Esophagus squamous epithelium (tissue), 5 donors: ENCODE data around the gene SERTAD4. TPM values are rescaled to one million over a fixed set of nuclear protein-coding genes. Genes with fewer than 3 reads are reported as not detected.

Experiments
- DNase-seq: peaks from one replicate; lab custom pipeline; 2025; lab: John Stamatoyannopoulos, UW
- H3K27ac ChIP-seq, 4 donors: fragments of 200-600 bp; sonication (generic); one replicate each; pipeline ENCODE4 v1.5.1; 2016 to 2019; ENCODE audit warnings: mild to moderate bottlenecking in 1 of 4
- H3K27me3 ChIP-seq, 4 donors: fragments of 200-600 bp; sonication (generic); 1 replicate in 3 of 4; 2 replicates in 1 of 4; pipeline versions ENCODE4 v1.5.1 to v1.6.0; 2017 to 2021; ENCODE audit warnings: antibody characterized with exemption in 1 of 4
- H3K36me3 ChIP-seq, 3 donors: fragments of 200-600 bp; sonication (generic); one replicate each; pipeline ENCODE4 v1.5.1; 2016 to 2019
- H3K4me1 ChIP-seq, 3 donors: fragments of 200-600 bp; sonication (generic); one replicate each; pipeline ENCODE4 v1.5.1; 2017 to 2019
- H3K4me3 ChIP-seq, 4 donors: fragments of 200-600 bp; sonication (generic); 1 replicate in 3 of 4; 2 replicates in 1 of 4; pipeline ENCODE4 v1.5.1; 2016 to 2019; ENCODE audit warnings: mild to moderate bottlenecking in 2 of 4, moderate library complexity in 1 of 4
- H3K9me3 ChIP-seq, 3 donors: fragments of 200-600 bp; sonication (generic); one replicate each; pipeline ENCODE4 v1.5.1; 2016 to 2019
- POLR2A ChIP-seq, 4 donors: fragments of 450-650 bp; IDR thresholded peaks; one replicate each; pipeline ENCODE4 v1.6.1; 2017; ENCODE audit warnings: antibody characterized with exemption in 4 of 4, mild to moderate bottlenecking in 4 of 4, moderate library complexity in 3 of 4
- WGBS, 2 donors: methylation state at CpG; one replicate each; pipeline ENCODE4 v1.1.5; 2018; 5-methylcytosine and 5-hydroxymethylcytosine counted together
- intact Hi-C: fragments of 100-400 bp; cut with DNase I; formaldehyde crosslinking; loops from one replicate; pipeline ENCODE4 v1.15.0; 2022
- total RNA-seq, 4 donors: library from RNA; depleted of rRNA; stranded (reverse); fragments of >200 nt; gene quantifications; one replicate each; pipeline ENCODE4 v1.1.0, GENCODE V29; 2016
- TF ChIP-seq, protein P1 (sequence below), 6 experiments: fragments of 450-650 bp in 4 of 6; fragments of 200-600 bp in 2 of 6; sonication (generic) in 2 of 6; IDR thresholded peaks; one replicate each; pipeline ENCODE4 v1.5.1; 2016 to 2019; ENCODE audit warnings: antibody characterized with exemption in 6 of 6, mild to moderate bottlenecking in 4 of 6, moderate library complexity in 4 of 6
- donor health status: DM: yes; HTN: yes; CAD: no.

The SERTAD4 gene
- total RNA-seq, 4 donors from 2014 or later: 6.9 to 16.8 (median 11.5) TPM

DNA sequence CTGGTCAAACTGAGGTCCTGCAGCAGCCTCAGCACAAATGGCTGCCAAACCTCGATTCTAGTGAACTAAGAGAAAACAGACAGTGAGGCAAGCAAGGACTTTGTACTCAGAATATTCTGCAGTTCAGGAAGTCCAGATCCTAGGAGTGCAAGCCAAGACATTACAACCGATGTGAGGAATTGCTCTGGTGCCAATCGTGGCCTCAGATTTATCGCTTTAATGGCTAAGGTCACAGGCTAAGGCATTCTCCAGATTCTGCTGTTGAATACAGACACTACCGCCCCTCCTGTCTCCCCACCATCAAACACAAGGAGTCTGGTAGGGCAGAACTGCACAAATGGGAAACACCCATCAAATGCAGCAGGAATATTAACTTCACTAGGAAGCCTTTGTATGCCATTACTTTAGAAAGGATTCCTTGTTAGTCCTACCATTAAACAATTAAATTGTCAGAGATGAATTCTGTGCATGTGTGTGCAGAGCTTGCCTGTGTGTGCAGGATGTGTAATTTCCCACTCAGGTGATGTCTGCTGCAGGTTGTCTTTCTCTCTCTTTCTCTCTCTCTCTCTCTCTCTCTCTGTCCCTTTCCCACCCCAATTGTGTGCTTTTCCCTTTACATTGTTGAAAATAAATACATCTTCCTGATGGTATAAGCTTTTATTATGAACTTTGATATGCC is 9.2 kb upstream of the SERTAD4 start:
- Histone ChIP-seq H3K27ac (no peak overlapping the region), H3K4me3 (no peak overlapping the region), H3K4me1 (peaks cover 0 to 11% (median 0%) of the 10 kb centered on the region in 3 donors), H3K36me3 (no peaks in the 10 kb centered on the region), H3K27me3 (no peaks in the 10 kb centered on the region), H3K9me3 (no peaks in the 10 kb centered on the region)
- WGBS, 2 donors: 30 to 50% methylated on average over 5 of the region's 5 CpGs
- DNase-seq: no peak
- intact Hi-C loops: no loop called here
- TF ChIP-seq, protein P1, sequence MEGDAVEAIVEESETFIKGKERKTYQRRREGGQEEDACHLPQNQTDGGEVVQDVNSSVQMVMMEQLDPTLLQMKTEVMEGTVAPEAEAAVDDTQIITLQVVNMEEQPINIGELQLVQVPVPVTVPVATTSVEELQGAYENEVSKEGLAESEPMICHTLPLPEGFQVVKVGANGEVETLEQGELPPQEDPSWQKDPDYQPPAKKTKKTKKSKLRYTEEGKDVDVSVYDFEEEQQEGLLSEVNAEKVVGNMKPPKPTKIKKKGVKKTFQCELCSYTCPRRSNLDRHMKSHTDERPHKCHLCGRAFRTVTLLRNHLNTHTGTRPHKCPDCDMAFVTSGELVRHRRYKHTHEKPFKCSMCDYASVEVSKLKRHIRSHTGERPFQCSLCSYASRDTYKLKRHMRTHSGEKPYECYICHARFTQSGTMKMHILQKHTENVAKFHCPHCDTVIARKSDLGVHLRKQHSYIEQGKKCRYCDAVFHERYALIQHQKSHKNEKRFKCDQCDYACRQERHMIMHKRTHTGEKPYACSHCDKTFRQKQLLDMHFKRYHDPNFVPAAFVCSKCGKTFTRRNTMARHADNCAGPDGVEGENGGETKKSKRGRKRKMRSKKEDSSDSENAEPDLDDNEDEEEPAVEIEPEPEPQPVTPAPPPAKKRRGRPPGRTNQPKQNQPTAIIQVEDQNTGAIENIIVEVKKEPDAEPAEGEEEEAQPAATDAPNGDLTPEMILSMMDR (IDR thresholded peaks at IDR 0.05): no peak
- TF ChIP-seq POLR2A (IDR thresholded peaks at IDR 0.05): no peak

DNA sequence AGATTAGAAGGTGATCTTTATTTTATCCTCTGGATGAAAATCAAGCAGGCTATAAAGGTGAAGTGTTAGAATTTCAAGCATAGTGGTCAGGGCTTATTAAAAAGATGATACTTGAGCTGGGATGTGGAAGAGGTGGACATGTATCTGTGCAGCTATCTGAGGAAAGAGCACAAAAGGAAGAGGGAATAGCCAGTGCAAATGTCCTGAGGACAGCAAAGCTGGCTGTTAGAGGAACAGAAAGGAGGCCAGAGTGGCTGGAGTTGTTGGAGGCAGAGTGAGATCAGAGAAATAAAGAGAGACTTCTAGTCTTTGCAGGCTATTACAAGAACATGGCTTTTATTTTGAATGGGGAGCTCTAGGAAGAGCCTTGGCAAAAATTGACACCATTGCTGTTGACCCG is 4.4 kb upstream of the SERTAD4 start:
- H3K4me1 ChIP-seq: peaks cover 0 to 15% (median under 1%) of the 10 kb centered on the region in 3 donors
- 76 to 77% methylated on average over 1 of the region's 1 CpG for WGBS, 2 donors
- no peaks in the 10 kb centered on the region for H3K9me3 ChIP-seq
- H3K27me3 ChIP-seq: peaks cover 0 to 31% (median 0%) of the 10 kb centered on the region in 4 donors
- no peak overlapping the region for H3K27ac ChIP-seq
- intact Hi-C loops: no loop called here
- TF ChIP-seq POLR2A (IDR thresholded peaks at IDR 0.05): no peak
- TF ChIP-seq, protein P1 (IDR thresholded peaks at IDR 0.05): no peak
- no peaks in the 10 kb centered on the region for H3K36me3 ChIP-seq
- no peak for DNase-seq
- no peak overlapping the region for H3K4me3 ChIP-seq

DNA sequence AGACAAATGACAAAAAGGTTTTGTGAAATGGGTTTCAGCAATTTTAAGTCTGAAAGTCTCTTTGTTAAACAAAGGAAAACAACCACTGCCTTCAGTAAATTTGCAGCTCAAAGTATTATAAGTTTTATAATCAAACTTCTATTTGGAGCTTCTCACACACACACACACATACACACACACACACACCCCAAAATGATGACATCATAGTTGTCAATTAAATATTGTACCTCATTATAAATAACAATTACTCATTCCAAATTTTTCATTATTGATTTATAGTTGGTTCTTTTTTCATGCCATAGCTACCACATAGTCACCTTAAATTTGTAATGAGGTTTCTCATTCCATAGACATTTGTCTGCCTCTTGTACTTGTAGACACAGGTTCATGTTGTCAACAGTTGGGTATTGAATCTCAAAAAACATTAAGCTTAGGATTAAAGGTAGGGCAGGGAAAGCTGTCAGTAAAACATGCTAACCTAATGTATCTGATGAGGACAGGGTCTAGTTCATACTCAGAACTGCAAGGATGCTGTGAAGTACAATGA is 2.4 kb upstream of the SERTAD4 start:
- intact Hi-C loops: no loop called here
- H3K9me3 ChIP-seq: no peaks in the 10 kb centered on the region
- H3K36me3 ChIP-seq: no peaks in the 10 kb centered on the region
- TF ChIP-seq, protein P1 (IDR thresholded peaks at IDR 0.05): no peak
- no peak for TF ChIP-seq POLR2A (IDR thresholded peaks at IDR 0.05)
- no peak overlapping the region for H3K27ac ChIP-seq
- no peak overlapping the region for H3K4me3 ChIP-seq
- no peak for DNase-seq
- H3K4me1 ChIP-seq: peaks cover 6 to 36% (median 13%) of the 10 kb centered on the region in 3 donors
- H3K27me3 ChIP-seq: peaks cover 0 to 49% (median 0%) of the 10 kb centered on the region in 4 donors

DNA sequence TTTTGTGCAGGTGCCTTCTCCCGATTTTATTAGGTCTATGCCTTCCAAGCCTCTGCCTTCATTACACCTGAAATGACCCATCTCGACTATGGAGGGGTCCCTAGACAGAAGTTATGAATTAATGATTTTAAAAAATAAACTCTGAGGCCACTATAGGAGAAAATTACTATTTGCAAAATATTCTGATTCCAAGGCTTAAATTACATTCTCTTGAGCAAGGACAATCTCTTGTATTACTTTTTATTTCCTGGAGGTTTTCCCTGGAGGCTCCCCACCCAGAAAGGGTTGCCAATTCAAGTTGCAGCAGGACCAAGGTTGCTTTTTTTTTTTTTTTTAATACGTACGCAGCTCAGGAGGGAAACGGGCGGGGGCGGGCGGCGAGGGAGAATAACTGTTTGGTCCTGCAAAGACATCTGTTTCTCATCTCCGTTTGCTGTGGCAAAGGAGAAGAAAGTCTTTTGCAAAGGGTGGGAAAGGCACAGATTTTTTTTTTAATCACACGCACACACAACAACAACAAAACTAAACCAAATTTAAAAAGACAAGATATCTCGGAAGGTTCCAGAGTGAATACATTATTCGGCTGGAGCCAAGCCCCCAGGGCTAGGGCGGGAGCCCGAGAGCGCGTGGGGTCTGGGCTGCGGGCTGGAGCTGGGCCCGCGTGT is 618 bp upstream of the SERTAD4 start:
- Histone ChIP-seq H3K36me3 (no peaks in the 10 kb centered on the region), H3K27ac (peak overlapping the region; percentile 84 to 92 (median 89)), H3K9me3 (no peaks in the 10 kb centered on the region), H3K4me1 (peaks cover 11 to 49% (median 22%) of the 10 kb centered on the region in 3 donors), H3K4me3 (peak overlapping the region; percentile 71 to 91 (median 85)), H3K27me3 (peaks cover 0 to 49% (median 0%) of the 10 kb centered on the region in 4 donors)
- TF ChIP-seq, protein P1 (IDR thresholded peaks at IDR 0.05): no peak
- no peak for TF ChIP-seq POLR2A (IDR thresholded peaks at IDR 0.05)
- no peak for DNase-seq
- 1 to 8% methylated on average over 6 to 17 of the region's 20 CpGs for WGBS, 2 donors
- intact Hi-C loops: no loop called here

DNA sequence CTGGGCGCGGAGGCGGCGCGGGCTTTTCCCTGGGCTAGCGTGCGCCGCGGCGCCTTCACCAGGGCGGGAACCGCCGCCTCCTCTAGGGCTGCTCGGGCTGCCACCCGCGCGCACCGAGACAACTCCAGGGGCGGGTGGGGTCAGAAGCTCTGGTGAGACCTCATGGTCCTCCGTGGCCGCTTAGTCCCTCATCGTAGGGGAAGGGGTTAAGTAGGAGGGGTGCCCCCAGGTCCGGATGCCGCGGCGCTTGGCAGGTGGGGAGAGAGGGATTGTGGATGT is 559 bp downstream of the SERTAD4 start:
- Histone ChIP-seq H3K9me3 (no peaks in the 10 kb centered on the region), H3K36me3 (peaks cover 0 to 3% (median 0%) of the 10 kb centered on the region in 3 donors), H3K27ac (peak overlapping the region; percentile 84 to 92 (median 89)), H3K27me3 (peaks cover 0 to 49% (median 0%) of the 10 kb centered on the region in 4 donors), H3K4me1 (peaks cover 21 to 61% (median 26%) of the 10 kb centered on the region in 3 donors), H3K4me3 (peak overlapping the region; percentile 71 to 91 (median 85))
- intact Hi-C loops: no loop called here
- no peak for DNase-seq
- WGBS, 2 donors: 0% methylated on average over 2 of the region's 26 CpGs; no CpG with 5 or more reads in 1 of the 2 donors
- TF ChIP-seq, protein P1 (IDR thresholded peaks at IDR 0.05): no peak
- no peak for TF ChIP-seq POLR2A (IDR thresholded peaks at IDR 0.05)
